SK-N-SH treated with all-trans-retinoic acid at 6 μM for 48 hours (cell line): ENCODE data around the gene ARHGAP10.

Source experiments
- ATAC-seq: fragments of 200-7000 bp; cut with Tn5 transposase; 3 replicates; pipeline ENCODE4 v1.9.1; 2020; ENCODE audit warnings: mild to moderate bottlenecking, moderate library complexity
- ARNTL ChIP-seq: fragments of 450-650 bp; formaldehyde crosslinking; IDR thresholded peaks from 2 replicates; pipeline ENCODE4 v1.5.0; 2020; ENCODE audit warnings: low read depth, mild to moderate bottlenecking, moderate library complexity, borderline replicate concordance
- BACH2 ChIP-seq: fragments of 250-450 bp; sonication (Bioruptor Pico); IDR thresholded peaks from 2 replicates; pipeline ENCODE4 v1.9.0; 2021; ENCODE audit warnings: mild to moderate bottlenecking, borderline replicate concordance
- CREB5 ChIP-seq: fragments of 250-450 bp; sonication (Bioruptor Pico); IDR thresholded peaks from 2 replicates; pipeline ENCODE4 v1.5.1; 2020; ENCODE audit warnings: low read depth, mild to moderate bottlenecking, moderate library complexity
- CSDC2 ChIP-seq: fragments of 250-450 bp; sonication (Bioruptor Pico); IDR thresholded peaks from 2 replicates; pipeline ENCODE4 v1.5.0; 2020; ENCODE audit warnings: mild to moderate bottlenecking, moderate library complexity
- CSRNP3 ChIP-seq: fragments of 250-450 bp; sonication (Bioruptor Pico); IDR thresholded peaks from 2 replicates; pipeline ENCODE4 v1.5.1; 2021; ENCODE audit warnings: mild to moderate bottlenecking, moderate library complexity
- GLIS3 ChIP-seq: fragments of 250-450 bp; sonication (Bioruptor Pico); IDR thresholded peaks from 2 replicates; pipeline ENCODE4 v1.5.0; 2020; ENCODE audit warnings: mild to moderate bottlenecking, moderate library complexity
- ISL1 ChIP-seq: fragments of 250-450 bp; sonication (Bioruptor Pico); IDR thresholded peaks from 2 replicates; pipeline ENCODE4 v2.1.2; 2022; ENCODE audit warnings: mild to moderate bottlenecking, moderate library complexity
- OSR1 ChIP-seq: fragments of 250-450 bp; sonication (Bioruptor Pico); IDR thresholded peaks from 2 replicates; pipeline ENCODE4 v1.8.0; 2022; ENCODE audit warnings: moderate library complexity, mild to moderate bottlenecking, inconsistent platforms
- PATZ1 ChIP-seq: fragments of 250-450 bp; sonication (Bioruptor Pico); IDR thresholded peaks from 2 replicates; pipeline ENCODE4 v1.8.0; 2020; ENCODE audit warnings: mild to moderate bottlenecking, moderate library complexity, borderline replicate concordance
- POU6F1 ChIP-seq: fragments of 250-450 bp; sonication (Bioruptor Pico); IDR thresholded peaks from 2 replicates; pipeline ENCODE4 v1.8.0; 2021; ENCODE audit warnings: low read depth, mild to moderate bottlenecking, moderate library complexity, borderline replicate concordance
- PPARA ChIP-seq: fragments of 250-450 bp; sonication (Bioruptor Pico); IDR thresholded peaks from 2 replicates; pipeline ENCODE4 v1.5.0; 2020; ENCODE audit warnings: mild to moderate bottlenecking, borderline replicate concordance
- SNAI2 ChIP-seq: fragments of 250-450 bp; sonication (Bioruptor Pico); IDR thresholded peaks from 2 replicates; pipeline ENCODE4 v1.5.0; 2020; ENCODE audit warnings: mild to moderate bottlenecking, moderate library complexity
- TCF4 ChIP-seq: fragments of 250-450 bp; sonication (Bioruptor Pico); IDR thresholded peaks from 2 replicates; pipeline ENCODE4 v1.8.0; 2021; ENCODE audit warnings: mild to moderate bottlenecking, moderate library complexity, borderline replicate concordance
- TOX ChIP-seq: fragments of 250-450 bp; sonication (Bioruptor Pico); IDR thresholded peaks from 2 replicates; pipeline ENCODE4 v1.8.0; 2021; ENCODE audit warnings: mild to moderate bottlenecking, moderate library complexity, borderline replicate concordance
- TSHZ2 ChIP-seq: fragments of 250-450 bp; sonication (Bioruptor Pico); IDR thresholded peaks from 2 replicates; pipeline ENCODE4 v1.5.0; 2020; ENCODE audit warnings: mild to moderate bottlenecking, moderate library complexity
- ZC3H10 ChIP-seq: fragments of 250-450 bp; sonication (Bioruptor Pico); IDR thresholded peaks from 2 replicates; pipeline ENCODE4 v1.5.1; 2021; ENCODE audit warnings: mild to moderate bottlenecking, moderate library complexity
- ZFP3 ChIP-seq: fragments of 250-450 bp; sonication (Bioruptor Pico); IDR thresholded peaks from 2 replicates; pipeline ENCODE4 v1.5.0; 2020; ENCODE audit warnings: mild to moderate bottlenecking, moderate library complexity
- ZFP30 ChIP-seq: fragments of 450-650 bp; formaldehyde crosslinking; IDR thresholded peaks from 2 replicates; pipeline ENCODE4 v1.5.0; 2022; ENCODE audit warnings: mild to moderate bottlenecking, moderate library complexity
- ZNF565 ChIP-seq: fragments of 450-650 bp; formaldehyde crosslinking; conservative IDR thresholded peaks from 2 replicates; pipeline ENCODE4 v1.5.0; 2020; ENCODE audit warnings: low read depth, mild to moderate bottlenecking, moderate library complexity
- ZNF70 ChIP-seq: fragments of 450-650 bp; formaldehyde crosslinking; IDR thresholded peaks from 2 replicates; pipeline ENCODE4 v1.5.0; 2020; ENCODE audit warnings: mild to moderate bottlenecking, moderate library complexity
- ZNF8 ChIP-seq: fragments of 450-650 bp; formaldehyde crosslinking; IDR thresholded peaks from 2 replicates; pipeline ENCODE4 v1.5.0; 2020; ENCODE audit warnings: mild to moderate bottlenecking, moderate library complexity

The ARHGAP10 gene

GRCh38 chr4:147778942-147779341 lies 47.1 kb downstream of the ARHGAP10 start (continued):
- TF ChIP-seq PATZ1 (CRISPR knock-in tag) (no peak), TCF4 (CRISPR knock-in tag) (no peak), GLIS3 (CRISPR knock-in tag) (no peak)

GRCh38 chr4:147779451-147779850 lies 47.6 kb downstream of the ARHGAP10 start:
- TF ChIP-seq TCF4 (CRISPR knock-in tag) (no peak), CREB5 (CRISPR knock-in tag) (no peak), OSR1 (no peak), CSRNP3 (CRISPR knock-in tag) (no peak), ZC3H10 (no peak), ZNF70 (no peak), BACH2 (CRISPR knock-in tag) (no peak), ZNF8 (CRISPR knock-in tag) (no peak), ZFP3 (no peak), GLIS3 (CRISPR knock-in tag) (no peak), ARNTL (CRISPR knock-in tag) (no peak), CSDC2 (no peak), PPARA (no peak), ZFP30 (CRISPR knock-in tag) (no peak), ISL1 (CRISPR knock-in tag) (no peak), SNAI2 (CRISPR knock-in tag) (no peak), TOX (CRISPR knock-in tag) (no peak), POU6F1 (no peak), ZNF565 (CRISPR knock-in tag) (no peak)
- ATAC-seq: no peak

GRCh38 chr4:147780137-147780777 lies 48.4 kb downstream of the ARHGAP10 start:
- no peak for ATAC-seq
- TF ChIP-seq TOX (CRISPR knock-in tag): no peak

GRCh38 chr4:147782087-147782781 lies 50.3 kb downstream of the ARHGAP10 start:
- TF ChIP-seq CSRNP3 (CRISPR knock-in tag): no peak
- no peak for TF ChIP-seq ZNF565 (CRISPR knock-in tag)
- no peak for TF ChIP-seq CREB5 (CRISPR knock-in tag)
- no peak for TF ChIP-seq POU6F1
- TF ChIP-seq PPARA: no peak
- TF ChIP-seq TSHZ2 (CRISPR knock-in tag): no peak
- 0 out of 2 replicates have a peak, but pooled peaks have one; percentile 10 for TF ChIP-seq ISL1 (CRISPR knock-in tag)
- no peak for TF ChIP-seq TCF4 (CRISPR knock-in tag)
- TF ChIP-seq, all 23 proteins: peak for 1
- peak; percentile 62 for ATAC-seq
